Neural cell (in vitro differentiated cells): ENCODE data around the gene SLC12A8.

Experiments used
- SMC3 ChIP-seq: fragments of 450-650 bp; conservative IDR thresholded peaks from 2 replicates; pipeline ENCODE4 v1.6.1; 2014; ENCODE audit warnings: antibody characterized with exemption, mild to moderate bottlenecking, moderate library complexity; ENCODE audit not compliant: poor library complexity
- TF ChIP-seq, protein P1 (sequence below): fragments of 450-650 bp; IDR thresholded peaks from 2 replicates; pipeline ENCODE4 v1.5.1; 2014; ENCODE audit warnings: antibody characterized with exemption, mild to moderate bottlenecking, moderate library complexity; ENCODE audit not compliant: poor library complexity, severe bottlenecking

DNA sequence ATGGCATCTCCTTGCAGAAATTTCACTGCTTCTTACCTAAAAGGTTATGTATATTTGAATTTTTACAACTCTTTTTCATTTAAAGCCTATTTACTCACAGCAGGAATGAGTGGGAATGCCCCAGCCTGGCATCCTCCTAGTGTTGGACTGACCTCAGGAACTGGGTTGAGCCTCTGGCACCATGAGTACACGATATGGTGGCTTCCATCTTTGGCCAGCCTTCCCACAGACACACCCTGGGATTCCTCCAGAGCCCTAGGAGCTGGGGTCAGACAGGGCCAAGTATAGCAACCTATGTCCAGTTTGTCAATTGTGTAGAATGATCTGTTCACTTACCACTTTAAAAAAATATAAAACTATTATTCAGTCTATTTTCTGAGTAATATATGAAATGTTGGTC is 99.6 kb downstream of the SLC12A8 start:
- TF ChIP-seq, protein P1, sequence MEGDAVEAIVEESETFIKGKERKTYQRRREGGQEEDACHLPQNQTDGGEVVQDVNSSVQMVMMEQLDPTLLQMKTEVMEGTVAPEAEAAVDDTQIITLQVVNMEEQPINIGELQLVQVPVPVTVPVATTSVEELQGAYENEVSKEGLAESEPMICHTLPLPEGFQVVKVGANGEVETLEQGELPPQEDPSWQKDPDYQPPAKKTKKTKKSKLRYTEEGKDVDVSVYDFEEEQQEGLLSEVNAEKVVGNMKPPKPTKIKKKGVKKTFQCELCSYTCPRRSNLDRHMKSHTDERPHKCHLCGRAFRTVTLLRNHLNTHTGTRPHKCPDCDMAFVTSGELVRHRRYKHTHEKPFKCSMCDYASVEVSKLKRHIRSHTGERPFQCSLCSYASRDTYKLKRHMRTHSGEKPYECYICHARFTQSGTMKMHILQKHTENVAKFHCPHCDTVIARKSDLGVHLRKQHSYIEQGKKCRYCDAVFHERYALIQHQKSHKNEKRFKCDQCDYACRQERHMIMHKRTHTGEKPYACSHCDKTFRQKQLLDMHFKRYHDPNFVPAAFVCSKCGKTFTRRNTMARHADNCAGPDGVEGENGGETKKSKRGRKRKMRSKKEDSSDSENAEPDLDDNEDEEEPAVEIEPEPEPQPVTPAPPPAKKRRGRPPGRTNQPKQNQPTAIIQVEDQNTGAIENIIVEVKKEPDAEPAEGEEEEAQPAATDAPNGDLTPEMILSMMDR = no peak
- TF ChIP-seq SMC3 = no peak
